ENCODE data around the gene ACAP3.

GRCh38 chr1:1311107-1312104 is 3.7 kb upstream of the ACAP3 start:
- no peak for TF ChIP-seq CTCF (conservative IDR thresholded peaks at IDR 0.05; ENCODE audit: low read depth, low read length)
- no peak for TF ChIP-seq EZH2 (IDR thresholded peaks at IDR 0.05; ENCODE audit: borderline replicate concordance, low read depth, low read length, poor library complexity, severe bottlenecking)
